SK-N-SH (cell line): ENCODE results near the gene DYNLT2B. TPM values are rescaled to one million over a fixed set of nuclear protein-coding genes. Genes with fewer than 3 reads are reported as not detected.

ENCODE experiments used
- CTCF ChIA-PET: fragments of 300-600, 350-600 bp; formaldehyde crosslinking; extraction: SDS; loops from one replicate; lab custom pipeline; 2021; lab: Yijun Ruan, JAX
- POLR2A ChIA-PET: fragments of 350-600 bp; sonication (Branson Sonifier 250); formaldehyde crosslinking; extraction: SDS; loops from one replicate; lab custom pipeline; 2020; ENCODE audit warnings: antibody characterized with exemption, inconsistent platforms; lab: Yijun Ruan, JAX
- DNase-seq: peaks from one replicate; pipeline ENCODE4 v3.0.0; 2012
- H2AFZ ChIP-seq: fragments of 200-600 bp; sonication (generic); 2 replicates; pipeline ENCODE4 v1.8.1; 2016; ENCODE audit warnings: antibody characterized with exemption, mild to moderate bottlenecking, low read depth
- H3F3A ChIP-seq: fragments of 200-600 bp; sonication (generic); replicated peaks from 2 replicates; pipeline ENCODE3; 2016; ENCODE audit warnings: antibody characterized with exemption, mild to moderate bottlenecking; ENCODE audit not compliant: insufficient read depth
- H3K27ac ChIP-seq, 2 experiments: fragments of 200-500 bp in 1 of 2; fragments of 200-600 bp in 1 of 2; sonication (Bioruptor generic) in 1 of 2; sonication (generic), shearing (Covaris generic) in 1 of 2; 2 replicates each; pipeline versions ENCODE4 v1.5.1 to v1.6.1; 2014 to 2016; ENCODE audit warnings: low read depth in 2 of 2, inconsistent platforms in 1 of 2, low read length in 1 of 2, mild to moderate bottlenecking in 1 of 2, mixed read lengths in 1 of 2
- H3K27me3 ChIP-seq: fragments of 200-600 bp; sonication (generic), shearing (Covaris generic); 2 replicates; pipeline ENCODE4 v1.6.1; 2016; ENCODE audit warnings: mixed run types; ENCODE audit not compliant: insufficient read depth
- H3K36me3 ChIP-seq, 2 experiments: fragments of 200-500 bp in 1 of 2; fragments of 200-600 bp in 1 of 2; sonication (Bioruptor generic) in 1 of 2; sonication (generic) in 1 of 2; replicated peaks in 1 of 2; 2 replicates each; pipeline versions ENCODE3 to v1.5.1; 2014 to 2016; ENCODE audit warnings: low read length in 1 of 2, mild to moderate bottlenecking in 1 of 2; ENCODE audit not compliant: insufficient read depth in 2 of 2, control insufficient read depth in 1 of 2
- H3K4me1 ChIP-seq, 2 experiments: fragments of 200-500 bp in 1 of 2; fragments of 200-600 bp in 1 of 2; sonication (Bioruptor generic) in 1 of 2; sonication (generic), shearing (Covaris generic) in 1 of 2; 2 replicates each; pipeline versions ENCODE4 v1.5.1 to v1.6.1; 2014 to 2016; ENCODE audit warnings: low read depth in 1 of 2, low read length in 1 of 2, mixed run types in 1 of 2; ENCODE audit not compliant: insufficient read depth in 2 of 2, control insufficient read depth in 1 of 2
- H3K4me2 ChIP-seq: fragments of 200-600 bp; sonication (generic), shearing (Covaris generic); 2 replicates; pipeline ENCODE4 v1.6.1; 2017; ENCODE audit warnings: mixed run types
- H3K4me3 ChIP-seq, 2 experiments: fragments of 200-500 bp in 1 of 2; fragments of 200-600 bp in 1 of 2; sonication (Bioruptor generic) in 1 of 2; sonication (generic), shearing (Covaris generic) in 1 of 2; 2 replicates each; pipeline versions ENCODE4 v1.5.1 to v1.8.1; 2014 to 2016; ENCODE audit warnings: low read depth in 2 of 2, inconsistent platforms in 1 of 2, low read length in 1 of 2, mild to moderate bottlenecking in 1 of 2, mixed read lengths in 1 of 2, moderate library complexity in 1 of 2
- H3K79me2 ChIP-seq: fragments of 200-600 bp; sonication (generic); 2 replicates; pipeline ENCODE4 v1.8.1; 2017; ENCODE audit warnings: mild to moderate bottlenecking; ENCODE audit not compliant: insufficient read depth
- H3K9ac ChIP-seq: fragments of 200-600 bp; sonication (generic); 2 replicates; pipeline ENCODE4 v1.6.1; 2017; ENCODE audit warnings: mixed run types
- H3K9me2 ChIP-seq: fragments of 200-600 bp; sonication (generic); 2 replicates; pipeline ENCODE4 v1.6.1; 2017; ENCODE audit warnings: mixed run types
- H3K9me3 ChIP-seq: fragments of 200-600 bp; sonication (generic); 2 replicates; pipeline ENCODE4 v1.6.1; 2017; ENCODE audit warnings: mixed run types, mild to moderate bottlenecking, moderate library complexity
- H4K20me1 ChIP-seq: fragments of 200-600 bp; sonication (generic); 2 replicates; pipeline ENCODE4 v1.6.1; 2017; ENCODE audit warnings: mild to moderate bottlenecking, mixed run types; ENCODE audit not compliant: insufficient read depth
- CHD2 ChIP-seq: fragments of 150-350 bp; IDR thresholded peaks from 2 replicates; pipeline ENCODE4 v1.6.1; 2018; ENCODE audit warnings: low read length; ENCODE audit not compliant: partially characterized antibody
- ELF1 ChIP-seq: IDR thresholded peaks from 2 replicates; pipeline ENCODE4 v1.4.0; 2012
- EP300 ChIP-seq, 2 experiments: IDR thresholded peaks; 2 replicates each; pipeline versions ENCODE4 v1.4.0 to v1.6.1; 2012; ENCODE audit warnings: borderline replicate concordance in 1 of 2, low read depth in 1 of 2, low read length in 1 of 2
- EZH2phosphoT487 ChIP-seq: fragments of 200-600 bp; sonication (generic); IDR thresholded peaks from 2 replicates; pipeline ENCODE4 v1.6.1; 2017; ENCODE audit warnings: low read depth, mixed run types, mild to moderate bottlenecking, antibody characterized with exemption, moderate library complexity, borderline replicate concordance
- FOSL2 ChIP-seq: IDR thresholded peaks from 2 replicates; pipeline ENCODE4 v1.4.0; 2012; ENCODE audit warnings: low read depth, mild to moderate bottlenecking, moderate library complexity, borderline replicate concordance
- FOXJ3 ChIP-seq: sonication (generic); formaldehyde crosslinking; IDR thresholded peaks from 2 replicates; pipeline ENCODE4 v1.5.1; 2020; ENCODE audit warnings: mild to moderate bottlenecking, missing genetic modification reagents
- FOXM1 ChIP-seq: IDR thresholded peaks from 2 replicates; pipeline ENCODE4 v1.4.0; 2012; ENCODE audit warnings: low read depth, mild to moderate bottlenecking
- GABPA ChIP-seq: IDR thresholded peaks from 2 replicates; pipeline ENCODE4 v1.4.0; 2012; ENCODE audit warnings: low read depth, mild to moderate bottlenecking
- MEF2A ChIP-seq: IDR thresholded peaks from 2 replicates; pipeline ENCODE4 v1.4.0; 2012; ENCODE audit warnings: low read depth, borderline replicate concordance
- PBX3 ChIP-seq: IDR thresholded peaks from 2 replicates; pipeline ENCODE4; 2012
- POLR2AphosphoS5 ChIP-seq: IDR thresholded peaks from 2 replicates; pipeline ENCODE4 v1.6.1; 2012; ENCODE audit warnings: low read depth, low read length
- RAD21 ChIP-seq: IDR thresholded peaks from 2 replicates; pipeline ENCODE4 v1.6.1; 2012; ENCODE audit warnings: mild to moderate bottlenecking, low read length
- RCOR1 ChIP-seq: fragments of 150-350 bp; IDR thresholded peaks from 2 replicates; pipeline ENCODE4 v1.6.1; 2017; ENCODE audit warnings: antibody characterized with exemption, low read length
- RXRA ChIP-seq: IDR thresholded peaks from 2 replicates; pipeline ENCODE4 v1.4.0; 2012; ENCODE audit warnings: low read depth, mild to moderate bottlenecking, borderline replicate concordance
- SIN3A ChIP-seq: IDR thresholded peaks from 2 replicates; pipeline ENCODE4 v1.6.1; 2012; ENCODE audit warnings: low read depth, mild to moderate bottlenecking, low read length, moderate library complexity, borderline replicate concordance
- SMC3 ChIP-seq: IDR thresholded peaks from 2 replicates; pipeline ENCODE4 v1.6.1; 2012; ENCODE audit warnings: low read depth, low read length, improper control_type of control experiment
- TAF1 ChIP-seq: IDR thresholded peaks from 2 replicates; pipeline ENCODE4 v1.6.1; 2012; ENCODE audit warnings: low read depth, mild to moderate bottlenecking, low read length, moderate library complexity, borderline replicate concordance
- TCF12 ChIP-seq: IDR thresholded peaks from 2 replicates; pipeline ENCODE4 v1.4.0; 2012
- YY1 ChIP-seq: IDR thresholded peaks from 2 replicates; pipeline ENCODE4 v1.4.0; 2012; ENCODE audit warnings: low read depth, mild to moderate bottlenecking
- WGBS: methylation state at CpG from one replicate; pipeline ENCODE4 v1.1.6; 2017; ENCODE audit warnings: low lambda C conversion rate; 5-methylcytosine and 5-hydroxymethylcytosine counted together
- polyA plus RNA-seq, 3 experiments: library from polyadenylated mRNA; depleted of rRNA; stranded (reverse); fragments of >200 nt; gene quantifications; 2 replicates each; pipeline ENCODE4 v1.2.3, GENCODE V29; 2012
- TF ChIP-seq, protein P1 (sequence below): fragments of 150-350 bp; IDR thresholded peaks from 2 replicates; pipeline ENCODE4 v1.6.1; 2016; ENCODE audit warnings: mild to moderate bottlenecking, low read depth, low read length
- TF ChIP-seq, protein P2 (sequence below): IDR thresholded peaks from 2 replicates; pipeline ENCODE4 v1.4.0; 2012; ENCODE audit warnings: low read depth
- TF ChIP-seq, protein P3 (sequence below): IDR thresholded peaks from 2 replicates; pipeline ENCODE4 v1.6.1; 2012; ENCODE audit warnings: mild to moderate bottlenecking, low read depth, low read length, moderate library complexity

The DYNLT2B gene
- polyA plus RNA-seq, 1 of the 3 experiments (the other 2 are of a cell fraction) = 31.7 TPM

- TF ChIP-seq, protein P1, sequence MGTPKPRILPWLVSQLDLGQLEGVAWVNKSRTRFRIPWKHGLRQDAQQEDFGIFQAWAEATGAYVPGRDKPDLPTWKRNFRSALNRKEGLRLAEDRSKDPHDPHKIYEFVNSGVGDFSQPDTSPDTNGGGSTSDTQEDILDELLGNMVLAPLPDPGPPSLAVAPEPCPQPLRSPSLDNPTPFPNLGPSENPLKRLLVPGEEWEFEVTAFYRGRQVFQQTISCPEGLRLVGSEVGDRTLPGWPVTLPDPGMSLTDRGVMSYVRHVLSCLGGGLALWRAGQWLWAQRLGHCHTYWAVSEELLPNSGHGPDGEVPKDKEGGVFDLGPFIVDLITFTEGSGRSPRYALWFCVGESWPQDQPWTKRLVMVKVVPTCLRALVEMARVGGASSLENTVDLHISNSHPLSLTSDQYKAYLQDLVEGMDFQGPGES = no peak
- TF ChIP-seq, protein P2, sequence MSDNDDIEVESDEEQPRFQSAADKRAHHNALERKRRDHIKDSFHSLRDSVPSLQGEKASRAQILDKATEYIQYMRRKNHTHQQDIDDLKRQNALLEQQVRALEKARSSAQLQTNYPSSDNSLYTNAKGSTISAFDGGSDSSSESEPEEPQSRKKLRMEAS = no peak
- TF ChIP-seq ELF1 = no peak
- TF ChIP-seq POLR2AphosphoS5 = no peak
- no peak for TF ChIP-seq RXRA
- TF ChIP-seq FOSL2 = no peak
- TF ChIP-seq CHD2 = no peak
- no peak for TF ChIP-seq TCF12
- no peak for TF ChIP-seq FOXM1
- TF ChIP-seq EP300 (IDR thresholded peaks at IDR 0.05; ENCODE audit: borderline replicate concordance in 1 of 2, low read depth in 1 of 2, low read length in 1 of 2) = no peak
These were observed 43.5 kb downstream of the DYNLT2B start (continued) for GRCh38 chr3:196274585-196274984.

- Histone ChIP-seq H4K20me1 (peaks cover 12% of the 10 kb centered on the region), H3K27ac (no peak overlapping the region), H3K4me3 (no peak overlapping the region), H3K79me2 (peaks cover 72% of the 10 kb centered on the region), H2AFZ (no peak overlapping the region), H3K9ac (no peak overlapping the region), H3F3A (peaks cover 7% of the 10 kb centered on the region), H3K4me1 (peaks cover 0 to 14% of the 10 kb centered on the region in 2 experiments; a peak in 2 of 4 replicates), H3K4me2 (no peak overlapping the region)
- 89% methylated on average over 3 of the region's 12 CpGs for WGBS
- TF ChIP-seq RAD21 (no peak), SIN3A (no peak), EP300 (IDR thresholded peaks at IDR 0.05; ENCODE audit: borderline replicate concordance in 1 of 2, low read depth in 1 of 2, low read length in 1 of 2) (no peak), RCOR1 (no peak), RXRA (no peak), EZH2phosphoT487 (no peak), ELF1 (no peak), POLR2AphosphoS5 (no peak), MEF2A (no peak), FOXJ3 (CRISPR knock-in tag) (no peak), YY1 (no peak), CHD2 (no peak), GABPA (no peak), TAF1 (no peak), PBX3 (no peak), SMC3 (no peak)
- TF ChIP-seq, protein P3, sequence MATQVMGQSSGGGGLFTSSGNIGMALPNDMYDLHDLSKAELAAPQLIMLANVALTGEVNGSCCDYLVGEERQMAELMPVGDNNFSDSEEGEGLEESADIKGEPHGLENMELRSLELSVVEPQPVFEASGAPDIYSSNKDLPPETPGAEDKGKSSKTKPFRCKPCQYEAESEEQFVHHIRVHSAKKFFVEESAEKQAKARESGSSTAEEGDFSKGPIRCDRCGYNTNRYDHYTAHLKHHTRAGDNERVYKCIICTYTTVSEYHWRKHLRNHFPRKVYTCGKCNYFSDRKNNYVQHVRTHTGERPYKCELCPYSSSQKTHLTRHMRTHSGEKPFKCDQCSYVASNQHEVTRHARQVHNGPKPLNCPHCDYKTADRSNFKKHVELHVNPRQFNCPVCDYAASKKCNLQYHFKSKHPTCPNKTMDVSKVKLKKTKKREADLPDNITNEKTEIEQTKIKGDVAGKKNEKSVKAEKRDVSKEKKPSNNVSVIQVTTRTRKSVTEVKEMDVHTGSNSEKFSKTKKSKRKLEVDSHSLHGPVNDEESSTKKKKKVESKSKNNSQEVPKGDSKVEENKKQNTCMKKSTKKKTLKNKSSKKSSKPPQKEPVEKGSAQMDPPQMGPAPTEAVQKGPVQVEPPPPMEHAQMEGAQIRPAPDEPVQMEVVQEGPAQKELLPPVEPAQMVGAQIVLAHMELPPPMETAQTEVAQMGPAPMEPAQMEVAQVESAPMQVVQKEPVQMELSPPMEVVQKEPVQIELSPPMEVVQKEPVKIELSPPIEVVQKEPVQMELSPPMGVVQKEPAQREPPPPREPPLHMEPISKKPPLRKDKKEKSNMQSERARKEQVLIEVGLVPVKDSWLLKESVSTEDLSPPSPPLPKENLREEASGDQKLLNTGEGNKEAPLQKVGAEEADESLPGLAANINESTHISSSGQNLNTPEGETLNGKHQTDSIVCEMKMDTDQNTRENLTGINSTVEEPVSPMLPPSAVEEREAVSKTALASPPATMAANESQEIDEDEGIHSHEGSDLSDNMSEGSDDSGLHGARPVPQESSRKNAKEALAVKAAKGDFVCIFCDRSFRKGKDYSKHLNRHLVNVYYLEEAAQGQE = no peak
- TF ChIP-seq, all 33 proteins: peak for 0
- peaks cover 8 to 13% of the 10 kb centered on the region in 2 experiments for H3K36me3 ChIP-seq
- DNase-seq = no peak
- no peaks in the 10 kb centered on the region for H3K9me2 ChIP-seq
- POLR2A ChIA-PET = no interaction called here
- CTCF ChIA-PET = interaction anchor here (1.0 to 1.6 kb wide), 3 partner anchors 12 to 255 kb away, joined by 3 to 7 read pairs (median 3); no protein-coding TSS in a partner anchor
- H3K9me3 ChIP-seq = no peaks in the 10 kb centered on the region
- no peaks in the 10 kb centered on the region for H3K27me3 ChIP-seq
These were observed 44.4 kb downstream of the DYNLT2B start for GRCh38 chr3:196273655-196274054.
